Tracheal epithelial cell (primary cell): ENCODE data around the gene MPV17L. TPM values are rescaled to one million over a fixed set of nuclear protein-coding genes. Genes with fewer than 3 reads are reported as not detected.

ENCODE experiments used
- total RNA-seq: library from RNA; depleted of rRNA; stranded (reverse); fragments of >200 nt; gene quantifications from 2 replicates; pipeline ENCODE4 v1.2.1, GENCODE V29; 2014

Gene MPV17L
- 0.72 and 5.8 TPM in 2 replicates for total RNA-seq

DNA sequence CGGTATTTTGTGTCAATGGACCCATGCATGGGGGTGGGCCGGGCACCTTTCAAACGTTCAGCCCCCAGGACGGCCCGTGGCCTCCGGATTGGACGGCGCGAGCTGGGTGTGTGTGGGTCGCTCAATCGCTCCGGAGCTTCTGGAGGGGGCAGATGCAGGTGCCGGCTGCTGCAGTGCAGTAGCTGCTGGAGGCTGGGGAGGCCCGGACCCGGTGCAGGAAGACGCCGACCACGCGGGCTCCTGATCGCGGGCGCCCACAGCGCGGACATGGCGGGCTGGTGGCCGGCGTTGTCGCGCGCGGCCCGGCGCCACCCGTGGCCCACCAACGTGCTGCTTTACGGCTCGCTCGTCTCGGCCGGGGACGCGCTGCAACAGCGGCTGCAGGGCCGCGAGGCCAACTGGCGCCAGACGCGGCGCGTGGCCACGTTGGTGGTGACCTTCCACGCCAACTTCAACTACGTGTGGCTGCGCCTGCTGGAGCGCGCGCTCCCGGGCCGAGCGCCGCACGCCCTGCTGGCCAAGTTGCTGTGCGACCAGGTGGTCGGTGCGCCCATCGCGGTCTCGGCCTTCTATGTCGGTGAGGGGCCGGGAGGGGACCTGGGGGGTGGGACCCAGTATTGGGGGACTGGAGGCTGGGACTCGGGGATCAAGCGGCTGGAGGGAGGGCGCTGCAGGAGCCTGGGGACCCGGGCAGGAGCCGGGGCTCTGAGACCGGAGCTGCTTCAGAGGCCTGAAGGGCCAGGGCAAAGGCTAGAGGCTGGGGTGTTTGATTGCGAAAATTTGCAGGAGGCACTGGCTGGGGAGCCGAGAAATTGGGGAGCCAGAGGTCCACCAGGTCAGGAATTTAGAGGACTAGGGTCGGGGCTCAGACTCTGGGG, at the start of gene MPV17L:
MPV17L (plus strand) TSS at position 124 of the 878 bp plus-strand sequence; CDS start at position 268, 144 bp downstream.

DNA sequence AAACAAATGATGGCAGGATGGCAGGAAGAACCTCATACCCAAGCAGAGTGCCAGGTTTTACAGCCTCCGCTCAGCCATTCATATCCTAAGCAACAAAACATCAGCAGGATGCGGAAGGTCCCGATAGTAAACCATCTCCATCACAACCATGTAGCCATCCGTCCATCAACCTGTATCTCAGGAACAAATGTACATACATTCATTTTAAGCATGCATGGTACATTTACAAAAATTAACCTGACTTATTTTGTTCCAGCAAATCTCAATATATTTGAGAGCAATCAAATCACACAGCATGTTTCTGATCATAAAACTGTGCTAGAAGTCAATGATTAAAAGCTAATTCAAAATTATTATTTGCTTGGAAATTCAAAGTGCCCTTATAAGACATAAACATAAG, 17.4 kb upstream of the MPV17L start, which contains the start of gene NPIPA5:
NPIPA5 (minus strand) TSS at position 101 of the 400 bp plus-strand sequence; CDS start at position 101, 0 bp downstream.

DNA sequence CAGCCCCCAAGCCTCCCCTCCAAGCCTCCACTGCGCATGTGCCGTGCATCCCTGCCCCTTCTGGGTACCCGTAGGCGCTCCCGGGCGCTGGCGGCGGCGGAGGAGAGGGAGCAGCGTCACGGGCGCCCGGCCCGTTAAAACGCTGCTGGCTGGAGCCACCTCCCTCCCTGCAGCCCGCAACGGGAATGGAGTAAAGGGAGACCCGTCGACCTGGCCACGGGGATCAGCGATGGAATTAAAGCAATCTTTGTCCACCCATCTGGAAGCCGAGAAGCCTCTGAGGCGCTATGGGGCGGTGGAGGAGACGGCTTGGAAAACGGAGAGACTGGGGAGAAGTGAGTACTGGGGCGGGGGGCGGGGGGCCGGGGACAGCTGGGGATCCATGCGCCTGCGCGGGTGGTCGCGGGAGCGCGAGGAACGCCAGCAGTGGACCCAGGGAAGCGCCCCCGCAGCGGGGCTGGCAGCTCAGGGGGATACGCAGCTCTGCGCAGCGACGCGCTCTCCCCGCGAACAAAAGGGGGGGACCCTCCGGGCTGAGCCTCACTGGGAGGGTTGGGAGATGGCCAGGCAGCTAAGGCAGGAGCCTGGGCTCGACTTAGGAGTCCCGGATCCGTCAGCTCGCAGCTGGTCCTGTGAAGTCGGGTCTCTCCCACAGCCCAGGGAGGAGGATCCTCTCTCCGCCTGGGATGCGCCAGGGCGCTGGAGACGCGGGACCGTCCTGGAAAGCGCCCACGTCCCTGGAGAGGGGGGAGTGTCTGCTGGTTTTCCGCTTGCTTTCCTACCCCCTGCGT, 39.1 kb downstream of the MPV17L start, which contains the start of gene BMERB1:
BMERB1 (plus strand) TSS at position 164 of the 791 bp plus-strand sequence; CDS start at position 230, 66 bp downstream.

Other genes with a start within 250 kb of the MPV17L start
- gene NPIPA5, start 17.5 kb upstream of the MPV17L start, total RNA-seq = 0.24 and 3.4 TPM in 2 replicates
- gene BMERB1, start 38.8 kb downstream of the MPV17L start, total RNA-seq = 4.1 and 9.8 TPM in 2 replicates
- 11.3 and 18.3 TPM in 2 replicates for gene MARF1, start 247.4 kb downstream of the MPV17L start, total RNA-seq